GM13977 (cell line): Measurements from ENCODE around the gene RAP1GAP.
"Not testable (repeated sequence)": the region's sequence is repeated elsewhere in the genome, so short reads cannot be mapped to it uniquely, and the experiment has no call there.

Experiments
- DNase-seq: peaks from one replicate; pipeline ENCODE4 v3.0.0; 2012; ENCODE audit warnings: low spot score
- in situ Hi-C: fragments of 300-500 bp; cut with MboI; formaldehyde crosslinking; loops from one replicate; pipeline ENCODE4 v1.12.0; 2022; ENCODE audit warnings: low sequenced_read_pairs, low pct_unique_long_range_greater_than_20kb, mixed read lengths, inconsistent platforms; ENCODE audit not compliant: unreplicated experiment
- TF ChIP-seq, protein P1 (sequence below): IDR thresholded peaks from 2 replicates; pipeline ENCODE4 v1.5.1; 2012; ENCODE audit warnings: mild to moderate bottlenecking, control low read depth; ENCODE audit not compliant: insufficient read depth; ENCODE audit errors: extremely low read depth, missing control alignments

The RAP1GAP gene

GRCh38 chr1:21680918-21681317 is 11.8 kb upstream of the RAP1GAP start:
- DNase-seq: no peak
- TF ChIP-seq, protein P1, sequence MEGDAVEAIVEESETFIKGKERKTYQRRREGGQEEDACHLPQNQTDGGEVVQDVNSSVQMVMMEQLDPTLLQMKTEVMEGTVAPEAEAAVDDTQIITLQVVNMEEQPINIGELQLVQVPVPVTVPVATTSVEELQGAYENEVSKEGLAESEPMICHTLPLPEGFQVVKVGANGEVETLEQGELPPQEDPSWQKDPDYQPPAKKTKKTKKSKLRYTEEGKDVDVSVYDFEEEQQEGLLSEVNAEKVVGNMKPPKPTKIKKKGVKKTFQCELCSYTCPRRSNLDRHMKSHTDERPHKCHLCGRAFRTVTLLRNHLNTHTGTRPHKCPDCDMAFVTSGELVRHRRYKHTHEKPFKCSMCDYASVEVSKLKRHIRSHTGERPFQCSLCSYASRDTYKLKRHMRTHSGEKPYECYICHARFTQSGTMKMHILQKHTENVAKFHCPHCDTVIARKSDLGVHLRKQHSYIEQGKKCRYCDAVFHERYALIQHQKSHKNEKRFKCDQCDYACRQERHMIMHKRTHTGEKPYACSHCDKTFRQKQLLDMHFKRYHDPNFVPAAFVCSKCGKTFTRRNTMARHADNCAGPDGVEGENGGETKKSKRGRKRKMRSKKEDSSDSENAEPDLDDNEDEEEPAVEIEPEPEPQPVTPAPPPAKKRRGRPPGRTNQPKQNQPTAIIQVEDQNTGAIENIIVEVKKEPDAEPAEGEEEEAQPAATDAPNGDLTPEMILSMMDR: no peak
- in situ Hi-C loops: no loop called here

DNA sequence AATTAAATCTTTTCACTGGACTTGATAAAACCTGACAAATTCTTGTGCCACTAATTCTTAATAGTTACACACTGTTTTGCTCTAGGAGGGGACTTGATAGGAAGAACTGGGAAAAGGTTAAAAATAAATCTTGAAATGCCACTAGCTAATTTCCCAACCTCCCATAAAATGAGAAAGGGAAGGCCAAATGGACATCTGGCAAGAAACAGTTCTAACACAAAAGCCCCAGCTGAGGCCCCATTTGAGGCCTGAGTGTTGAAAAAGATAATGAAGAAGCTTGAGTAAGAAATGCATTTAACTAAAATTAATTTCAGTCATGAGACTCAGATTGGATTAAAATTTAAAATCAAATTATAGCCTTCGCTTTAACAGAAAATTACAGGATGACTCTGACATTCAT is 11.2 kb upstream of the RAP1GAP start:
- no peak for DNase-seq
- TF ChIP-seq, protein P1: no peak
- in situ Hi-C loops: no loop called here

DNA sequence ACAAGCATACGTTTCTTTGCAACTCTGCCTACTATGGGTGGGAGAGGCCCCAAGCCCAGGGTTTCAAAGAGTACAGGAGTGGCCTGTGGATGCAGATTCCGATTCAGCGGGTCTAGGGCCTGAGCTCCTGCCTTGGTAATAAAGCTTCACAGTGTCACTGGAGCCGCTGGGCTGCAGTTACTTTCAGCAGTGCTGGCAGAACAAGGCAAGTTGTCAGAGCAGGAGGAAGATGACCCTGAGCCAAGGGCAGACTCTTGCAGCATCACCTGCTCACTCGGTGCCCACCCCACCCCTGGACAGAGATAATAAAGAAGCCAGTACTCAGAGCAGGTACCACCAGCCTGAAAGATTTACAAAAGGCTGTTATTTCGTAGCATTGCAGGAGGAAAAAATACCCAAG is 8.0 kb upstream of the RAP1GAP start:
- no peak for DNase-seq
- in situ Hi-C loops: no loop called here
- TF ChIP-seq, protein P1: no peak

GRCh38 chr1:21674957-21675356 is 5.8 kb upstream of the RAP1GAP start:
- no peak for DNase-seq
- in situ Hi-C loops: no loop called here
- TF ChIP-seq, protein P1: no peak

DNA sequence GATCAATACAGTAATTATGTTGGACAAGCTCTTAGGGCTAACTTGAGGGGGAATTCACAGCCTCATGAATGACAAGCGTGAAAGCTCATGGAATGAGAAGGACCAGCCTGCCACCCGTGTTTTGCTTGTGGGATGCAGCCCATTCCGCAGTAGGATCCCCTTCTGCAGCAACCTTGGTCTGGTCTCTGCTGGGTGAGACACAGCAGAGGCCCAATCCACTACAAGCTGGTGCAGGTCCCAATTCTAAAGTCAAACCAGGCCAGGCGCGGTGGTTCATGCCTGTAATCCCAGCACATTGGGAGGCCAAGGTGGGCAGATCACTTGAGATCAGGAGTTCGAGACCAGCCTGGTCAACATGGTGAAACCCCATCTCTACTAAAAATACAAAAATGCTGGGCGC is 4.7 kb upstream of the RAP1GAP start:
- DNase-seq, in situ Hi-C loops: not testable (repeated sequence)

DNA sequence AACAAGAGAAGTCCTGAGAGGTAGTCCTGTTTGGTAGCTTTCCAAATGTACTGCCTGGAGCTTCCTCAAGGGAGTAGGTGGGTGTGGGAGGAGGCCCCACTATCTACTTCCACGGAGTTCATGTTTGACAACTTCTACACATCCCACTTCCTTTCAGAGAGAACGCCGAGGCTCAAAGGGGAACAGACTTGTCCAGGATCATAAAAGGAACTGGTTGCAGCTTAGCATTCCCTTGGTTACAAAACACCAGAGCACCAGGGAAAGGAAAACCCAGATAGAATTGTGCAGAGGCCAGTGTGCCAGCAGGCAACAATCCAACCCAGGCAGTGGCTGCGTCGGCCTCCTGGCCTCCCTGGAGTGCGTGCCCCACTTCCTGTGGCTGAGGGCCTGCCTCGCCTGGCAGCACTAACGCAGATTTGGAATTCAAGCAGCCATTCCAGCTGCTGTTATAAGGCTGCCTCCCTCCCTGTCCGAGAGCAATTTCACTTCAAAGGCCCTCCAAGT is 4.2 kb upstream of the RAP1GAP start:
- TF ChIP-seq, protein P1: no peak
- in situ Hi-C loops: no loop called here
- DNase-seq: peak; percentile 14

DNA sequence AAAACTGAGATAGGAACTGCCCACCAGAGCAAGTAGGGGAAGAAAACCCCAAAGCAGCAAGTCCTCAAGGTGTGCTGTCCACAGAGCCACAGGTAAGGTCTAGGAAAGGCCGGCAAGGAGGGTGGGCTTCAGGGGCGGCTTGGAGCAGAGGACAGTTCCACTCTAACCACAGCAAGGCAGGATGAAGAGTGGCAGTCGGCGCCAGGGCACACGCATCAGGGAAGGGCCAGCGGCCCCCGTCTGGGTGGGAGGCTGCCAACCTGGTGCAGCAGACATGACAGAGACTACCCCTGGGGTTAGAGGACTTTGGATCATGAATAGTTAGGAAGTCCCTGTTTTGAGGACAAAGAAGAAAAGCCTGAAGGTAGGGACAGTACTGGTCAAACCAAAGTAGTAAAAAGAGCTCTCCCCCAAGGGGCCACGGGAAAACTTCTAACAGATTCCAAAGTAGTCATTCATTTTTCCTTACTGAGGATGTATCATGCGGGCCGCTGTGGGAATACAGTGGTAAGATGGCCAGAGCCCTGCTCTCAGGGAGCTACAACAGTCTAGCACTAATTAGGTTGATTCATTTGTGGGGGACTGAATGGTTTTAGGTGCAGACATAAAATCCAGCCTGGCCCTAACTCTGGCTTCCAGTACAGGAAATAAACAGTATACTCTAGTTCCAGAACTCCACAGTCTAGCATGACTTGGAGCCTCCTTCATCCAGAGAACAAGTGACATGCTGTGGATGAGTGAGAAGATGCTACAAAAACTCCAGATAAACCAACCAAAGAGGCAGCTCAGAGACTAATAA is 3.5 kb upstream of the RAP1GAP start:
- in situ Hi-C loops: no loop called here
- TF ChIP-seq, protein P1: no peak
- DNase-seq: peak; percentile 15
